Measurements from ENCODE around the gene TRIM68.

Gene TRIM68

GRCh38 chr11:4559527-4560440, 48.2 kb downstream of the TRIM68 start:
- DNase-seq (ENCODE audit: low read depth, low spot score), result no peak
- no peak for TF ChIP-seq CTCF (IDR thresholded peaks at IDR 0.05; ENCODE audit: low read depth, low read length)
- no peak overlapping the region for H3K4me3 ChIP-seq (ENCODE audit: low read depth, low read length)
- in situ Hi-C loops (cut with HindIII; ENCODE audit: low sequenced_read_pairs), result no loop called here

GRCh38 chr11:4551346-4551979, 56.6 kb downstream of the TRIM68 start:
- no peak for TF ChIP-seq CTCF (IDR thresholded peaks at IDR 0.05; ENCODE audit: low read depth, low read length)
- in situ Hi-C loops (cut with HindIII; ENCODE audit: low sequenced_read_pairs), result no loop called here
- no peak for DNase-seq (ENCODE audit: low read depth, low spot score)
- H3K4me3 ChIP-seq (ENCODE audit: low read depth, low read length), result no peak overlapping the region

Data from astrocyte of the spinal cord (primary cell).